SU-DHL-6 (cell line): Measurements from ENCODE around the gene NLGN1.

Experiments
- H2AFZ ChIP-seq: fragments of 200-600 bp; sonication (generic); 2 replicates; pipeline ENCODE4 v1.6.1; 2014; ENCODE audit warnings: low read depth, mild to moderate bottlenecking, moderate library complexity, mixed read lengths, antibody characterized with exemption, low read length; ENCODE audit not compliant: severe bottlenecking
- H3F3A ChIP-seq: fragments of 200-600 bp; shearing (Covaris generic); 2 replicates; pipeline ENCODE4 v1.6.0; 2016; ENCODE audit warnings: antibody characterized with exemption, mild to moderate bottlenecking; ENCODE audit not compliant: insufficient read depth
- H3K27ac ChIP-seq: fragments of 200-600 bp; sonication (generic); 2 replicates; pipeline ENCODE4 v1.5.1; 2016; ENCODE audit warnings: low read depth, mild to moderate bottlenecking, low read length, moderate library complexity, mixed read lengths
- H3K27me3 ChIP-seq: fragments of 200-600 bp; sonication (generic), shearing (Covaris generic); 2 replicates; pipeline ENCODE4 v1.6.0; 2014; ENCODE audit warnings: mild to moderate bottlenecking, low read length
- H3K36me3 ChIP-seq: fragments of 200-600 bp; sonication (generic); 2 replicates; pipeline ENCODE4 v1.6.1; 2014; ENCODE audit warnings: mild to moderate bottlenecking, low read length, mixed read lengths
- H3K4me2 ChIP-seq: fragments of 300-600, 200-600 bp; shearing (Covaris generic), sonication (generic); 2 replicates; pipeline ENCODE4 v1.6.0; 2014; ENCODE audit warnings: low read length, low read depth, mild to moderate bottlenecking; ENCODE audit not compliant: poor library complexity, severe bottlenecking
- H3K4me3 ChIP-seq: fragments of 200-600 bp; sonication (generic); 2 replicates; pipeline ENCODE4 v1.5.1; 2014; ENCODE audit warnings: antibody characterized with exemption, low read length, mild to moderate bottlenecking, mixed read lengths; ENCODE audit not compliant: insufficient read depth, poor library complexity, severe bottlenecking
- H3K79me2 ChIP-seq: fragments of 200-600 bp; sonication (generic); 2 replicates; pipeline ENCODE4 v1.6.1; 2014; ENCODE audit warnings: mild to moderate bottlenecking, low read length, moderate library complexity; ENCODE audit not compliant: insufficient read depth
- H3K9ac ChIP-seq: fragments of 200-600 bp; sonication (generic); 2 replicates; pipeline ENCODE4 v1.7.0; 2014; ENCODE audit warnings: mild to moderate bottlenecking, low read length
- H3K9me2 ChIP-seq: fragments of 200-600 bp; sonication (generic); replicated peaks from 2 replicates; pipeline ENCODE4 v1.6.1; 2014; ENCODE audit warnings: low read length; ENCODE audit not compliant: insufficient read depth
- H3K9me3 ChIP-seq: fragments of 200-600 bp; sonication (generic); 2 replicates; pipeline ENCODE4 v1.6.1; 2014; ENCODE audit warnings: low read length, mixed read lengths; ENCODE audit not compliant: insufficient read depth
- H4K20me1 ChIP-seq: fragments of 200-600 bp; sonication (generic); 2 replicates; pipeline ENCODE4 v1.6.1; 2014; ENCODE audit warnings: low read depth, mild to moderate bottlenecking, antibody characterized with exemption, low read length, moderate library complexity, mixed read lengths
- CTCF ChIP-seq: fragments of 200-600 bp; sonication (generic); IDR thresholded peaks from one replicate; pipeline ENCODE4 v1.5.1; 2017; ENCODE audit warnings: antibody characterized with exemption, mild to moderate bottlenecking, low read length, moderate library complexity; ENCODE audit not compliant: insufficient read depth, poor library complexity, severe bottlenecking
- EZH2phosphoT487 ChIP-seq: fragments of 200-600 bp; sonication (generic), shearing (Covaris generic); conservative IDR thresholded peaks from 2 replicates; pipeline ENCODE4 v1.6.1; 2018; ENCODE audit warnings: mild to moderate bottlenecking, antibody characterized with exemption, low read length, moderate library complexity, mixed read lengths

Gene NLGN1

GRCh38 chr3:173404156-173404555, 6.6 kb downstream of the NLGN1 start:
- no peaks in the 10 kb centered on the region for H3K36me3 ChIP-seq
- no peak overlapping the region for H3K27ac ChIP-seq
- no peaks in the 10 kb centered on the region for H3K27me3 ChIP-seq
- no peak overlapping the region for H2AFZ ChIP-seq
- H3K79me2 ChIP-seq = no peaks in the 10 kb centered on the region
- no peaks in the 10 kb centered on the region for H4K20me1 ChIP-seq
- no peak for TF ChIP-seq EZH2phosphoT487
- H3K4me3 ChIP-seq = no peak overlapping the region
- H3K4me2 ChIP-seq = no peak overlapping the region
- no peak overlapping the region for H3K9ac ChIP-seq
- no peaks in the 10 kb centered on the region for H3K9me2 ChIP-seq
- H3F3A ChIP-seq = no peaks in the 10 kb centered on the region
- no peaks in the 10 kb centered on the region for H3K9me3 ChIP-seq

GRCh38 chr3:173410436-173410835, 12.9 kb downstream of the NLGN1 start:
- TF ChIP-seq CTCF = no peak
- no peak for TF ChIP-seq EZH2phosphoT487
- no peak overlapping the region for H3K4me2 ChIP-seq

GRCh38 chr3:173410849-173411248, 13.3 kb downstream of the NLGN1 start:
- no peak overlapping the region for H2AFZ ChIP-seq
- no peak for TF ChIP-seq CTCF
- TF ChIP-seq EZH2phosphoT487 = no peak
- H3K4me3 ChIP-seq = no peak overlapping the region
- no peaks in the 10 kb centered on the region for H3K9me2 ChIP-seq
- H4K20me1 ChIP-seq = no peaks in the 10 kb centered on the region
- no peak overlapping the region for H3K27ac ChIP-seq
- no peaks in the 10 kb centered on the region for H3K36me3 ChIP-seq
- H3K9ac ChIP-seq = no peak overlapping the region
- H3K27me3 ChIP-seq = no peaks in the 10 kb centered on the region
- H3K79me2 ChIP-seq = no peaks in the 10 kb centered on the region
- no peak overlapping the region for H3K4me2 ChIP-seq
- H3K9me3 ChIP-seq = no peaks in the 10 kb centered on the region
- H3F3A ChIP-seq = no peaks in the 10 kb centered on the region

More at GRCh38 chr3:173410436-173410835, 12.9 kb downstream of the NLGN1 start:
- no peaks in the 10 kb centered on the region for H3F3A ChIP-seq
- H3K9me2 ChIP-seq = no peaks in the 10 kb centered on the region
- no peaks in the 10 kb centered on the region for H3K79me2 ChIP-seq
- H3K4me3 ChIP-seq = no peak overlapping the region
- no peaks in the 10 kb centered on the region for H3K27me3 ChIP-seq
- no peaks in the 10 kb centered on the region for H3K36me3 ChIP-seq
- H3K9ac ChIP-seq = no peak overlapping the region
- no peaks in the 10 kb centered on the region for H4K20me1 ChIP-seq
- no peak overlapping the region for H3K27ac ChIP-seq
- H3K9me3 ChIP-seq = no peaks in the 10 kb centered on the region
- H2AFZ ChIP-seq = no peak overlapping the region

GRCh38 chr3:173411375-173411973, 13.9 kb downstream of the NLGN1 start:
- Histone ChIP-seq H3K9me2 (no peaks in the 10 kb centered on the region), H3K27ac (no peak overlapping the region), H3K36me3 (no peaks in the 10 kb centered on the region), H3K79me2 (no peaks in the 10 kb centered on the region), H3K4me2 (no peak overlapping the region), H3K9ac (no peak overlapping the region), H4K20me1 (no peaks in the 10 kb centered on the region), H3K4me3 (no peak overlapping the region), H3F3A (no peaks in the 10 kb centered on the region), H2AFZ (no peak overlapping the region), H3K27me3 (no peaks in the 10 kb centered on the region), H3K9me3 (no peaks in the 10 kb centered on the region)
- TF ChIP-seq EZH2phosphoT487 (no peak), CTCF (peak; percentile 28)
